CD4-positive, alpha-beta T cell treated with Interleukin-6 at 100 ng/mL for 8 hours (primary cell): ENCODE measurements around the gene C14orf93.

Source experiments
- DNase-seq: peaks from one replicate; pipeline ENCODE4 v3.0.0-alpha.2; 2020; ENCODE audit warnings: mixed read lengths, low spot score

The C14orf93 gene

GRCh38 chr14:22994762-22995275 lies 15.1 kb downstream of the C14orf93 start:
- peak; percentile 41 for DNase-seq

DNA sequence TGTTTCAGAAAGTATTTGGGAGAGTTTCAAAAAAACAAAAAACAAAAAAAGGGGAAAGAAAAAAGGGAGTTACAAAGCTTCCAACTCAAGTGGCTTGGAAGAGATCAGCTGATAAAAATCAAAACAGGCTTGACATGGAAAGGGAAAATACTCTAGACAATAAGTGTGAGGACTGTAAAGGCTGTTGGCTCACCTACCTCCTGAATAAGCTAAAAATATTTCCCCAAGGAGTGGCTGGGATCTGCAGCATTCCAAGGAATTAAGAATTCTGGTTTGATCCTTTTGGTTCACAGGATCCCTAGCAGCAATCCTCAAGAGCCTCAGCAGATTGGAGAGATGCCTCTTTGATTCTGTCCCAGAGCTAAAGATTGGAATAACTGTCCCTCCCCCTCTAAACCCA lies 16.4 kb downstream of the C14orf93 start:
- DNase-seq, result no peak

GRCh38 chr14:22991852-22992251 lies 18.1 kb downstream of the C14orf93 start:
- DNase-seq, result no peak

GRCh38 chr14:22987291-22987690 lies 22.7 kb downstream of the C14orf93 start:
- DNase-seq, result no peak

DNA sequence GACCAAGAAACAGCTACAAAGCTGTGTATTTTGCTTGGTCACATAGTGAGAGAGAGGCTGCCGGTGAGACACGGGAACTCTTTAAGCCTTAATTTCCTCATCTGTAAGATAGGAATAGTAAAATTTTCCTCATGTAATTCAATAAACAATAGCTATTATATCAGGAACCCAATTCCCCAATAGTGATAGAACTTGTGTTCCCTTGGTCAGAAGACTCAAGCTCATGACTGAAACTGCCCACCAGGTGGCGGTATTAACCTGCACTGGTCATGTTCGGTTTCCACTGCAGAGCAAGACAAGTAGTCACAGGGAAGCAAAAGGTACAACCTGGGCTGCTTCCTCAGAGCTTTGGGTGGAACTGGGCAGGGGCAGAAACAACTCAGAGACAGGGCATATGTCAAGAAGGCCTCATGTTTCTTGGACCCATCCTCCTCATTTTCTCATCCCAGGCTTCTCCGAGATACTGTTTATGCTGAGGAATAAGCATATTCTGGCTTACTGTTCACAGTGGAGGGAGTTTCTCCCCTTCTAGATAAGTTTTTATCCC lies 23.4 kb downstream of the C14orf93 start:
- DNase-seq, result peak; percentile 89

DNA sequence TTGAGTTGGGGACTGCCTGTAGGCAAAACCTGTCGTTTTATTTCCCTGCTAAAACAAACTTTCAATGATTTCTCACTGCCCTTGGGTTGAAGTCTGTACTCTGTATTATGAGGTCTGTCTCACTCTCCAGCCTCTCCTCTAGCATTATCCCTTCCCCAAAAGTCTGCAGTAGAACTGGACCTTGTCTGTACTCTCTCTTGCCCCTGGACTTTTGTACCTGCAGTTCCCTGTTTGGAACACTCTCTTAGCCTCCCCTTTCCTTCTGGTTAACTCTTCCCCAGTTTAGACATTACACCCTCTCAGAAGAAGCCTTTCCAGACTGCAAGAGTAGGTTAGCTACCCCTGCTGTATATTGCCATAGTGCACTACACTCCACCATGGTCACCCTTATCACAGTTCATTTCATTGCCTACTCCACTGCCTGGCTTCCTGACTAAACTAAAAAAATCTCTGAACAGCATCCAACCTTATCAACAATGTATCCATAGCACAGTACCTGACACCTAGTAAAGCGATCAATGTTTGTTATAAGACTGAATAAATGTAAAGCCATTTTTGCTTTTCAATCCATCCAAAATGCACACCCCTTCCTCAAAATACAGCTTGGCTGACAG lies 23.9 kb downstream of the C14orf93 start:
- DNase-seq, result no peak

- DNase-seq, result no peak
Measured at GRCh38 chr14:22984959-22985658, 24.8 kb downstream of the C14orf93 start.

DNA sequence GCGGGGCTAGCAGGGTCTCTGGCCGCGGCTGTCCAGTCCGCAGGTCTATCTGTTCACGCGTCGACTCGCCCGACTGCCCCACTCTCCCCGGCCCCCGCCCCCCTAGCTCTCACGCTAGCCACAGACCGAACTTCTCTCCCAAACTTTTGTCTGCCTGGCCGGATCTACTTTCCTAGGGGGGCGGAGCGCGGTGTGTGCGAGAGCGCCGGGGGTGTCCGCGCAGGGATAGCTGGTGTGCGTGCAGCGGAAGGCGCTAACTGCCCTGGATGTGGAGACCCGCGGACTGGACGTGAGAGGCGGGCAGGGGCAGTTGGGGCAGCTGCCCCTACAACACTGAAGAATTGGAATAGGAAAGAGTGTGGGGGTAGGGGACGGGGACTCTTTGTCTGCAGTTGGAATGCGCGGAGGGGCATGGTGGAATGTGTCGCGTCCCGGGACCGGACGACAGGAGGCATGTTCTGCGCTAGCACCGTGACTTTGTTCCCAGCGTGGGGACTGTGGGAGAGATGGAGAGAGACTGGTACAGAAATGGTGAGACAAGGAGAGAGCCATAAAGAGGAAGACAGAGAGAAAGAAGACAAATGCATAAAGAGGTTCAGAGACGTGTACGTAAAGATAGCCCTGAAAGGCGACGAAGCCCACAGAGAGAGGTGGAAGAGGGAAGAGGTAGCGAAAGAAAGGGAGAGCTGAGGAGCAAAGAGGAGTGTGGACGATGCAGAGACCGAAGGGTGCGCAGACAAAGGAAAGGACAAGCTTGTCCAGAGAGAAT lies 27.3 kb downstream of the C14orf93 start, which contains the start of gene AJUBA:
Gene AJUBA (minus strand): TSS at position 75 of the 769 bp plus-strand sequence. CDS start 285 bp downstream, outside the sequence.
- DNase-seq, result peak; percentile 61

GRCh38 chr14:22981876-22982476 lies 28.0 kb downstream of the C14orf93 start:
- DNase-seq, result no peak

DNA sequence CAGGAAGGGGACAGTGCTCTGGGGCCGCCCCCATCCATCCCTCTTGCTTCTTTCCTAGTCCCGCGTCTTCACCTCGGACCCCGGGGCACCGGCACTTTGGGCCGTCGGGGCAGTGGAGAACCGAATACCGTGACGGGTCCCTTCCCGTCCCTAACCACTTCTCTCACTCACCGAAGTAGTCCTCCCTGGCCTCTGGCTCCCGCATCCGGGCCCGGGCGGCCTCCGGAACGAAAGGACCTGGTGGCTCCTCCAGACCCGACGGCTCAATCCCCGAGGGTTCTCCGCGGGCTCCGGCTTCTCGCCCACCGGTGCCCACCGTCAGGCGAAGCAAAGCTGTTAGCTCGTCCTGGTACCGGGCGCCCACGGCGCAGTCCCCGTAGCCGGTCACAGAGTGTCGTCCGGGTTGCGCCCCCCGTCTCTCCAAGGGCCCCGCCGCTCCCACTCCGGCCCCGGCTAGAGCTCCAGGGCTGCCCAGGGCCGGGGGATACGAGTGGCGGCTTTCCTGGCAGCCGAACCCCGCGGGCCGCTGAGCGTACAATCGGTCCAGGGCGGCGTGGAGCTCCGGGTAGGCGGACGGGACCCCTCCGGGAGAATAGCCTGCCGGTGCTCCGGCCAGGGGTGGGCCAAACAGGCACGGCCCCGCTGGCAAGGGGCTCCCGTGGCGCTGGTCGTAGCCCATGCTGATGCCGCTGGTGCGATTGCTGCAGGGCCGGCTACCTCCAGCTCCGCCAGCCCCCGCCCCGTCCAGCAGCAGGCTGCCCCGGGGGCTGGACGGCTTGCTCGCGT lies 28.7 kb downstream of the C14orf93 start:
- no peak for DNase-seq

DNA sequence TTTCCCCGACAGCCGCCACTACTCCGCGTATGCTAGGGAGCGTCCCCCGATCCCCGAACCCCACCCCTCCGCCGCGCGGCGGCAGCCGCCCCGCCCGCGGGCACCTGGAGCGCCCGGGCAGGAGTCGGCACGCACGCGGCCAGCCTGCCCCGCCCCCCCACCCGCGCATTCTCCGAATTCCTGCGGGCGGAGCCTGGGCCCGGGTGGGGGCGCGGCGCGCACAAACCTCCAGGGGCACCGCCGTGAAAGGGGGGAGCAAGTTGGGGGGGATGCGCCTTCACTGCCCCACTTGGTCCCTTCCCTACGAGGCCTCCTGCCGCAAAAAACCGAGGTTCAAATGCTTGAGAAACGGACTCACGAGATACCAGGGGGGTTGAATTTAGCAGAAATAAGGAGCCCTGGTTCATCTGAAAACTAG lies 29.3 kb downstream of the C14orf93 start:
- DNase-seq, result peak; percentile 11

GRCh38 chr14:22979748-22980392 lies 30.1 kb downstream of the C14orf93 start:
- no peak for DNase-seq

GRCh38 chr14:22978981-22979671 lies 30.8 kb downstream of the C14orf93 start:
- no peak for DNase-seq

DNA sequence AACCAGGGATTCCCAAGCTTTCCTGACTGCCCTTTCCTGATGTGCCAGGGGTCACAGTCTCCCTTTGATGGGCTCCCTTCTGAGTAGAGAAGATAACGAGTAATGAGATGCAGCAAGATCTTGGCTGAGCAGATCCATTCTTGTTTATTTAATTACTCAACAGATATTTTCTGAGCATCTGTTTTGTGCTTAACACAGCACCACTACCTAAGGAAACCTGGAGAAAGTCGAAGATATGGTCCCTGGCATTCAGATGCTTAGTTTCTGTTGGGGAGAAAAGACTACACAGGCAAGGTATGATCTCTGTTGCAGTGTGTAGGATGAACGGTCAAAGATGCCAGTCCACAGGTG lies 31.5 kb downstream of the C14orf93 start:
- DNase-seq, result no peak

GRCh38 chr14:22977684-22978486 lies 32.1 kb downstream of the C14orf93 start:
- DNase-seq, result no peak

DNA sequence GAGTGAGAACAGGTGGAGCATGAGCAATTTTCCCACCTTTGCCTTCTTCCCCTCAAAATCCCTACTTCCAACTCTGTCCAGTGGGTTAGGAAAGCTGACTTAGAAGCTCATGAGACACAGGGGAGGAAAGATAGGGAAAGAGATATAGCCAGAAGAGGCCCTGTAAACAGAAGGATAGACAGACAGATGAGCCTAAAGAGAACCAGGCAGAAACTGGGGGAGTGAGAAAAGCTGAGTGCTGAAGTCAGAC lies 32.6 kb downstream of the C14orf93 start:
- DNase-seq, result no peak

GRCh38 chr14:22976620-22977433 lies 33.1 kb downstream of the C14orf93 start:
- no peak for DNase-seq

DNA sequence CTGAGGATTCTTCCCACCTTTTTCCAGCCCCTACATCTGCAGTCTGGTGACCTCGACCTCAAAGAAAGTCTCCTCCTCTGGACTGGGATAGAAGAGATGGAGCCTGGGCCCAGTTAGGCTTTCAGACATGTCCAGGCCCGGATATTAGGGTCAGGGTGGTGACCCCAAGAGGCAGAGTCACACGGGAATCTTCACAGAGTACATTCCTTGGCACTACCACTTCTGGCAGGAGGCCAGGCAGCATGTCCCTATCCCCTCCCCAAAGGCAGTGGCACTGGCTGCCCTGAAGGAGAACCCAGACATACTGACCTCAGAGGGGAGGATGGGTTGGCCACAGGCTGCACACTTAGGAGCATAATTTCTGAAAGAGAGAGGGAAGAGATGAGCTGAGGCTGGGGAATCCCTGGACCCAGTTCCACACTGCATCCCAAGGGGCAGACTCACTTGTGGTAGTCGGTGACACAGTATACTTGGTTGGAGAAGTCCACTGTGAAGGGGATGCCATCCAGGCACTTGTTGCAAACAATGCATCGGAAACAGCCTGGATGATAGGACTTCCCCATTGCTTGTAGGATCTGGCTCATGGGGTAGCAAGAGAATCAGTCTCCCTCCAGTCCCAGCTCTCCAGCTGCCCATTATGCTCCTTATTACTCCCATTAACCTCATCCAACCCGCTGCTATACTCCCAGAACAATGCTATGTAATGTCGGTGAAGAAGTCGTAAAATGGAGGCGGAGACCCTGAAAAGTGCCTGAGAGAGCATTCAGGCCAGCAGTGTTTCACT lies 35.2 kb downstream of the C14orf93 start:
- DNase-seq, result no peak
